H1 (cell line): ENCODE measurements around the gene TTLL1. TPM values are rescaled to one million over a fixed set of nuclear protein-coding genes. Genes with fewer than 3 reads are reported as not detected.

Experiments used
- CTCF ChIA-PET: fragments of 300-600 bp; sonication (Branson Sonifier 250); formaldehyde crosslinking; loops from one replicate; lab custom pipeline; 2021; ENCODE audit not compliant: partially characterized antibody; lab: Charles Lee
- POLR2A ChIA-PET: fragments of 300-600 bp; sonication (Branson Sonifier 250); formaldehyde crosslinking; loops from one replicate; lab custom pipeline; 2021; ENCODE audit warnings: inconsistent platforms; ENCODE audit not compliant: partially characterized antibody; lab: Charles Lee
- DNase-seq, 2 experiments: peaks; one replicate each; pipeline versions ENCODE4 v3.0.0 to v3.0.0-alpha.2; 2010 to 2022; ENCODE audit warnings: low spot score in 2 of 2, low read depth in 1 of 2, mixed read lengths in 1 of 2
- FAIRE-seq: peaks from 2 replicates; lab custom pipeline; 2011; peaks lifted over from hg19 to GRCh38; lab: Jason Lieb, UNC
- H2AFZ ChIP-seq: 2 replicates; pipeline ENCODE4 v1.8.1; 2012; ENCODE audit warnings: low read length, inconsistent platforms
- H2AK5ac ChIP-seq: 2 replicates; pipeline ENCODE4 v1.6.1; 2013; ENCODE audit warnings: low read depth, low read length
- H2BK120ac ChIP-seq: replicated peaks from 2 replicates; pipeline ENCODE3; 2013; ENCODE audit warnings: low read depth, low read length, inconsistent platforms
- H2BK12ac ChIP-seq: 2 replicates; pipeline ENCODE4 v1.6.1; 2013; ENCODE audit warnings: low read depth, low read length
- H2BK15ac ChIP-seq: 2 replicates; pipeline ENCODE4 v1.6.1; 2013; ENCODE audit warnings: low read length
- H2BK20ac ChIP-seq: 2 replicates; pipeline ENCODE4 v1.6.1; 2013; ENCODE audit warnings: low read length
- H2BK5ac ChIP-seq: 2 replicates; pipeline ENCODE4 v1.6.1; 2013; ENCODE audit warnings: low read depth, low read length
- H3K14ac ChIP-seq: 2 replicates; pipeline ENCODE4 v1.6.1; 2013; ENCODE audit warnings: inconsistent platforms; ENCODE audit not compliant: insufficient read length
- H3K18ac ChIP-seq: 2 replicates; pipeline ENCODE4 v1.6.1; 2013; ENCODE audit warnings: low read length; ENCODE audit errors: extremely low read depth
- H3K23ac ChIP-seq: 2 replicates; pipeline ENCODE4 v1.6.1; 2013; ENCODE audit warnings: inconsistent platforms; ENCODE audit not compliant: insufficient read length
- H3K23me2 ChIP-seq: 2 replicates; pipeline ENCODE4 v1.6.1; 2013; ENCODE audit warnings: low read depth, low read length
- H3K27ac ChIP-seq: 2 replicates; pipeline ENCODE4 v1.6.1; 2011; ENCODE audit warnings: low read depth, low read length, inconsistent platforms
- H3K27me3 ChIP-seq, 4 experiments: replicated peaks in 1 of 4; 1 replicate in 1 of 4; 2 replicates in 3 of 4; pipeline versions ENCODE4 v1.6.1 to v1.8.1; 2011 to 2013; ENCODE audit warnings: low read length in 3 of 4, mild to moderate bottlenecking in 3 of 4, inconsistent platforms in 2 of 4, mixed read lengths in 2 of 4, moderate library complexity in 1 of 4; ENCODE audit not compliant: control insufficient read depth in 3 of 4, insufficient read depth in 3 of 4; ENCODE audit errors: extremely low read depth in 1 of 4
- H3K36me3 ChIP-seq, 4 experiments: 2 replicates each; pipeline versions ENCODE4 v1.6.1 to v1.8.1; 2011 to 2013; ENCODE audit warnings: mild to moderate bottlenecking in 4 of 4, low read length in 3 of 4, moderate library complexity in 2 of 4, control low read depth in 1 of 4, inconsistent platforms in 1 of 4; ENCODE audit not compliant: insufficient read depth in 4 of 4, control insufficient read depth in 2 of 4
- H3K4ac ChIP-seq: replicated peaks from 2 replicates; pipeline ENCODE3; 2013; ENCODE audit warnings: low read length, low read depth, mixed read lengths, inconsistent platforms; ENCODE audit not compliant: insufficient read length
- H3K4me1 ChIP-seq, 4 experiments: replicated peaks in 1 of 4; 1 replicate in 1 of 4; 2 replicates in 3 of 4; pipeline versions ENCODE4 v1.6.1 to v1.8.1; 2011 to 2013; ENCODE audit warnings: low read length in 3 of 4, inconsistent platforms in 2 of 4, mixed read lengths in 1 of 4; ENCODE audit not compliant: insufficient read depth in 4 of 4, control insufficient read depth in 3 of 4
- H3K4me2 ChIP-seq, 2 experiments: 2 replicates each; pipeline versions ENCODE4 v1.6.1 to v1.8.1; 2011 to 2013; ENCODE audit warnings: low read depth in 2 of 2, low read length in 2 of 2, control low read depth in 1 of 2, inconsistent platforms in 1 of 2, mild to moderate bottlenecking in 1 of 2; ENCODE audit not compliant: insufficient read depth in 1 of 2
- H3K4me3 ChIP-seq, 4 experiments: fragments of 200-600, 300-600 bp in 1 of 4; sonication (generic), shearing (Covaris generic), sonication (Bioruptor Twin) in 1 of 4; 2 replicates each; pipeline versions ENCODE4 v1.5.1 to v1.8.1; 2011 to 2016; ENCODE audit warnings: low read length in 4 of 4, low read depth in 3 of 4, control low read depth in 2 of 4, inconsistent platforms in 2 of 4, mild to moderate bottlenecking in 2 of 4, mixed read lengths in 1 of 4, moderate library complexity in 1 of 4; ENCODE audit not compliant: insufficient read depth in 2 of 4; ENCODE audit errors: extremely low read depth in 1 of 4
- H3K56ac ChIP-seq: replicated peaks from 2 replicates; pipeline ENCODE3; 2013; ENCODE audit warnings: low read depth, mild to moderate bottlenecking, mixed read lengths, low read length, inconsistent platforms; ENCODE audit not compliant: insufficient read length
- H3K79me1 ChIP-seq: 2 replicates; pipeline ENCODE4 v1.6.1; 2013; ENCODE audit warnings: low read depth, low read length, control low read depth
- H3K79me2 ChIP-seq, 2 experiments: 2 replicates each; pipeline versions ENCODE4 v1.6.1 to v1.8.1; 2012 to 2013; ENCODE audit warnings: low read length in 2 of 2, mild to moderate bottlenecking in 2 of 2, inconsistent platforms in 1 of 2; ENCODE audit not compliant: insufficient read depth in 2 of 2, control insufficient read depth in 1 of 2
- H3K9ac ChIP-seq, 4 experiments: replicated peaks in 1 of 4; 1 replicate in 1 of 4; 2 replicates in 3 of 4; pipeline versions ENCODE4 v1.6.1 to v1.8.1; 2011 to 2013; ENCODE audit warnings: low read depth in 3 of 4, low read length in 3 of 4, control low read depth in 2 of 4, mild to moderate bottlenecking in 2 of 4, moderate library complexity in 2 of 4, inconsistent platforms in 1 of 4; ENCODE audit errors: extremely low read depth in 1 of 4
- H3K9me3 ChIP-seq, 2 experiments: 2 replicates each; pipeline versions ENCODE4 v1.6.1 to v1.8.1; 2012 to 2013; ENCODE audit warnings: mild to moderate bottlenecking in 2 of 2, moderate library complexity in 2 of 2, control low read depth in 1 of 2, inconsistent platforms in 1 of 2, low read depth in 1 of 2, low read length in 1 of 2, mixed read lengths in 1 of 2; ENCODE audit not compliant: insufficient read depth in 2 of 2
- H4K20me1 ChIP-seq, 2 experiments: replicated peaks in 1 of 2; 2 replicates each; pipeline versions ENCODE3 to v1.8.1; 2011 to 2013; ENCODE audit warnings: inconsistent platforms in 2 of 2, low read length in 2 of 2, mild to moderate bottlenecking in 1 of 2; ENCODE audit not compliant: insufficient read depth in 2 of 2, control insufficient read depth in 1 of 2
- H4K5ac ChIP-seq: 2 replicates; pipeline ENCODE4 v1.6.1; 2013; ENCODE audit warnings: low read length, low read depth, mixed read lengths, inconsistent platforms; ENCODE audit not compliant: insufficient read length
- H4K8ac ChIP-seq: 2 replicates; pipeline ENCODE4 v1.8.0; 2013; ENCODE audit warnings: mild to moderate bottlenecking, moderate library complexity, low read length, inconsistent platforms; ENCODE audit not compliant: insufficient read depth; ENCODE audit errors: extremely low read depth
- H4K91ac ChIP-seq: replicated peaks from 2 replicates; pipeline ENCODE3; 2013; ENCODE audit warnings: low read length, mixed read lengths, inconsistent platforms; ENCODE audit not compliant: insufficient read length
- SIX5 ChIP-seq: IDR thresholded peaks from 2 replicates; pipeline ENCODE4 v1.6.1; 2011; ENCODE audit warnings: mild to moderate bottlenecking, low read depth, low read length
- SUZ12 ChIP-seq: fragments of 200-600 bp; sonication (generic); IDR thresholded peaks from 2 replicates; pipeline ENCODE4 v1.6.1; 2012; ENCODE audit warnings: mild to moderate bottlenecking, inconsistent platforms, low read length, moderate library complexity, mixed read lengths
- USF2 ChIP-seq: IDR thresholded peaks from 2 replicates; pipeline ENCODE4 v1.6.1; 2011; ENCODE audit warnings: low read length, improper control_type of control experiment
- WGBS, 2 experiments: shearing (Covaris generic) in 1 of 2; methylation state at CpG; one replicate each; pipeline versions ENCODE4 v1.1.6 to v1.1.7; 2013 to 2015; ENCODE audit warnings: low lambda C conversion rate in 2 of 2, mixed read lengths in 2 of 2, inconsistent platforms in 1 of 2, low coverage in 1 of 2, missing lambda C conversion rate in 1 of 2; ENCODE audit not compliant: insufficient replicate concordance in 2 of 2, insufficient coverage in 1 of 2, insufficient read length in 1 of 2; ENCODE audit errors: extremely low coverage in 1 of 2, missing lambda C conversion rate in 1 of 2; 5-methylcytosine and 5-hydroxymethylcytosine counted together
- polyA plus RNA-seq, 7 experiments: library from polyadenylated mRNA; depleted of rRNA in 3 of 7; stranded (reverse) in 5 of 7; unstranded in 2 of 7; fragments of >200 nt in 5 of 7; fragments of 200-250 nt in 2 of 7; gene quantifications; 1 replicate in 5 of 7; 2 replicates in 1 of 7; 4 replicates in 1 of 7; pipeline versions ENCODE4 v1.2.1 to v1.2.3, GENCODE V29; 2011 to 2013; ENCODE audit warnings: missing spikeins in 2 of 7, mixed read lengths in 2 of 7
- total RNA-seq: library from RNA; stranded (reverse); fragmentation: NEBNext Ultra II Directional; extraction: Animal tissue kit (Norgen Biotek cat#: 25700); gene quantifications from 2 replicates; pipeline ENCODE4 v1.2.1, GENCODE V29; 2021

Gene TTLL1
- total and polyA plus RNA-seq, 2 of the 8 experiments (the other 6 are each of a cell fraction or from before 2014, with no cell fraction given), result 5.0 to 13.8 TPM

GRCh38 chr22:43114958-43115357, 25.8 kb upstream of the TTLL1 start:
- H2BK120ac ChIP-seq, result no peak overlapping the region
- H3K27ac ChIP-seq, result no peak overlapping the region
- ChIA-PET CTCF (interaction anchor here (0.6 to 3.2 kb wide), 4 partner anchors 12 to 247 kb away, joined by 3 to 10 read pairs (median 4); no protein-coding TSS in a partner anchor), POLR2A (interaction anchor here (0.6 to 1.9 kb wide), 3 partner anchors 17 to 76 kb away, joined by 3 to 4 read pairs (median 3); no protein-coding TSS in a partner anchor)
- H3K18ac ChIP-seq, result no peak overlapping the region
- H3K4me3 ChIP-seq, result no peak overlapping the region
- H4K8ac ChIP-seq, result 0 out of 2 replicates have a peak overlapping the region, but pooled peaks have one; percentile 51
- H2BK15ac ChIP-seq, result no peak overlapping the region
- no peak overlapping the region for H2BK5ac ChIP-seq
- H3K56ac ChIP-seq, result no peak overlapping the region
- no peaks in the 10 kb centered on the region for H3K79me2 ChIP-seq
- no peak overlapping the region for H3K4ac ChIP-seq
- no peak overlapping the region for H2AK5ac ChIP-seq
- H3K23ac ChIP-seq, result no peak overlapping the region
- WGBS, 2 experiments, result 76% methylated on average over 5 of the region's 5 CpGs; no CpG with 5 or more reads in 1 of the 2 experiments
- H3K9ac ChIP-seq, result no peak overlapping the region; a peak in 1 of 7 replicates
- H4K91ac ChIP-seq, result no peak overlapping the region
- H4K5ac ChIP-seq, result no peak overlapping the region
- H2BK20ac ChIP-seq, result no peak overlapping the region
- no peak overlapping the region for H2BK12ac ChIP-seq
- peaks cover 0 to 12% (median 5%) of the 10 kb centered on the region in 4 experiments; a peak in 6 of 7 replicates for H3K4me1 ChIP-seq
- peaks cover 13% of the 10 kb centered on the region; the same call in 1 of the 2 replicates for H3K23me2 ChIP-seq
- H3K4me2 ChIP-seq, result no peak overlapping the region
- peaks cover 3 to 6% of the 10 kb centered on the region in 2 experiments for H4K20me1 ChIP-seq
- no peak overlapping the region for H2AFZ ChIP-seq
- no peaks in the 10 kb centered on the region for H3K36me3 ChIP-seq
- H3K9me3 ChIP-seq, result no peaks in the 10 kb centered on the region
- FAIRE-seq (no peak), DNase-seq (no peak)
- H3K27me3 ChIP-seq, result peaks cover 10 to 31% (median 28%) of the 10 kb centered on the region in 4 experiments
- H3K14ac ChIP-seq, result no peak overlapping the region
- TF ChIP-seq SUZ12, result no peak
- TF ChIP-seq SIX5, result no peak
- no peak for TF ChIP-seq USF2
- no peaks in the 10 kb centered on the region; the same call in 1 of the 2 replicates for H3K79me1 ChIP-seq
